K562 (cell line): Measurements from ENCODE around the gene RORB. TPM values are rescaled to one million over a fixed set of nuclear protein-coding genes. Genes with fewer than 3 reads are reported as not detected.

ENCODE experiments used
- ATAC-seq: fragments of 200-7000 bp; cut with Tn5 transposase; 3 replicates; pipeline ENCODE4 v1.9.1; 2020; ENCODE audit warnings: moderate library complexity
- BruUV-seq: library from RNA; stranded (reverse); fragments of 400-500 nt; replicated peaks from 2 replicates; lab custom pipeline; 2021; lab: Mats Ljungman, UMichigan
- CTCF ChIA-PET: fragments of 300-600 bp; formaldehyde crosslinking; extraction: SDS; loops from one replicate; lab custom pipeline; 2021; ENCODE audit warnings: low intra/inter-chr PET ratio; lab: Yijun Ruan, JAX
- POLR2A ChIA-PET: fragments of 300-600, 350-650 bp; sonication (Branson Sonifier 250); formaldehyde crosslinking; extraction: SDS; loops from one replicate; lab custom pipeline; 2021; ENCODE audit warnings: antibody characterized with exemption, inconsistent platforms; lab: Yijun Ruan, JAX
- DNase-seq, 4 experiments: peaks; one replicate each; pipeline versions ENCODE4 v3.0.0 to v3.0.0-alpha.2; 2011 to 2018; ENCODE audit warnings: low spot score in 3 of 4, mixed read lengths in 3 of 4; ENCODE audit errors: extremely low read depth in 1 of 4
- FAIRE-seq: peaks from 2 replicates; lab custom pipeline; 2011; peaks lifted over from hg19 to GRCh38; lab: Jason Lieb, UNC
- H2AFZ ChIP-seq: 2 replicates; pipeline ENCODE4 v1.6.0; 2011; ENCODE audit warnings: low read depth, low read length, control low read depth, inconsistent platforms
- H3K27ac ChIP-seq: fragments of 200-600 bp; 3 replicates; pipeline ENCODE4 v1.8.0; 2011; ENCODE audit warnings: low read depth, mild to moderate bottlenecking, control low read depth, inconsistent platforms, low read length, moderate library complexity, mixed read lengths; ENCODE audit errors: extremely low read depth
- H3K27me3 ChIP-seq, 2 experiments: fragments of 300-600 bp in 1 of 2; 2 replicates in 1 of 2; 3 replicates in 1 of 2; pipeline versions ENCODE4 v1.6.0 to v1.8.0; 2011; ENCODE audit warnings: inconsistent platforms in 2 of 2, low read length in 2 of 2, mild to moderate bottlenecking in 1 of 2, mixed read lengths in 1 of 2, moderate library complexity in 1 of 2; ENCODE audit not compliant: control insufficient read depth in 2 of 2, insufficient read depth in 2 of 2
- H3K36me3 ChIP-seq: fragments of 300-600 bp; 3 replicates; pipeline ENCODE4 v1.8.0; 2011; ENCODE audit warnings: mild to moderate bottlenecking, low read length, inconsistent platforms; ENCODE audit not compliant: control insufficient read depth, insufficient read depth
- H3K4me1 ChIP-seq, 2 experiments: fragments of 200-600 bp in 1 of 2; replicated peaks in 1 of 2; 2 replicates in 1 of 2; 3 replicates in 1 of 2; pipeline versions ENCODE4 v1.5.1 to v1.8.0; 2011; ENCODE audit warnings: inconsistent platforms in 2 of 2, low read length in 2 of 2, mild to moderate bottlenecking in 1 of 2, mixed read lengths in 1 of 2, moderate library complexity in 1 of 2; ENCODE audit not compliant: control insufficient read depth in 2 of 2, insufficient read depth in 2 of 2
- H3K4me2 ChIP-seq: 2 replicates; pipeline ENCODE4 v1.6.1; 2011; ENCODE audit warnings: low read length, control low read depth, inconsistent platforms, mixed read lengths; ENCODE audit not compliant: insufficient read depth
- H3K4me3 ChIP-seq: fragments of 200-600 bp; sonication (generic), shearing (Covaris generic); 2 replicates; pipeline ENCODE4 v1.5.1; 2016; ENCODE audit warnings: control low read depth, inconsistent platforms
- H3K79me2 ChIP-seq: fragments of 200-600 bp; 3 replicates; pipeline ENCODE4 v1.8.0; 2011; ENCODE audit warnings: low read length, inconsistent platforms; ENCODE audit not compliant: control insufficient read depth, insufficient read depth
- H3K9ac ChIP-seq, 2 experiments: 2 replicates each; pipeline versions ENCODE4 v1.6.0 to v1.6.1; 2011; ENCODE audit warnings: low read depth in 2 of 2, low read length in 2 of 2, control low read depth in 1 of 2, inconsistent platforms in 1 of 2, mild to moderate bottlenecking in 1 of 2, mixed read lengths in 1 of 2; ENCODE audit not compliant: insufficient read depth in 1 of 2
- H3K9me1 ChIP-seq: one replicate; pipeline ENCODE4 v1.6.0; 2011; ENCODE audit warnings: inconsistent platforms, mild to moderate bottlenecking, low read length, moderate library complexity; ENCODE audit not compliant: control insufficient read depth, insufficient read depth
- H3K9me3 ChIP-seq: replicated peaks from 2 replicates; pipeline ENCODE4 v1.5.1; 2011; ENCODE audit warnings: low read depth, low read length, inconsistent platforms; ENCODE audit not compliant: control insufficient read depth, insufficient read depth
- H4K20me1 ChIP-seq: replicated peaks from 2 replicates; pipeline ENCODE4 v1.6.1; 2011; ENCODE audit warnings: low read length, inconsistent platforms, mixed read lengths; ENCODE audit not compliant: control insufficient read depth, insufficient read depth
- AFF1 ChIP-seq, 2 experiments: fragments of 450-650 bp; IDR thresholded peaks; 2 replicates each; pipeline ENCODE4 v1.6.1; 2018; ENCODE audit warnings: mild to moderate bottlenecking in 2 of 2, low read depth in 1 of 2; ENCODE audit not compliant: partially characterized antibody in 2 of 2
- CGGBP1 ChIP-seq: fragments of 250-450 bp; sonication (Bioruptor Pico); IDR thresholded peaks from 2 replicates; pipeline ENCODE4 v1.9.0; 2021; ENCODE audit warnings: mild to moderate bottlenecking
- CREBBP ChIP-seq: IDR thresholded peaks from one replicate; pipeline ENCODE4 v1.6.1; 2012; ENCODE audit warnings: low read depth, mild to moderate bottlenecking, control low read depth, inconsistent platforms, low read length
- KDM5B ChIP-seq: fragments of 200-600 bp; sonication (generic); IDR thresholded peaks from 2 replicates; pipeline ENCODE4 v1.6.1; 2012; ENCODE audit warnings: low read depth, mild to moderate bottlenecking, moderate library complexity, low read length, control low read depth, inconsistent platforms; ENCODE audit not compliant: insufficient replicate concordance
- KHSRP ChIP-seq: fragments of 450-650 bp; IDR thresholded peaks from 2 replicates; pipeline ENCODE4 v1.6.1; 2017
- PHTF2 ChIP-seq: fragments of 250-450 bp; sonication (Bioruptor Pico); IDR thresholded peaks from 2 replicates; pipeline ENCODE4 v1.5.0; 2021; ENCODE audit warnings: mild to moderate bottlenecking
- PTRF ChIP-seq: fragments of 450-650 bp; IDR thresholded peaks from 2 replicates; pipeline ENCODE4 v1.6.1; 2016; ENCODE audit warnings: mild to moderate bottlenecking, missing genetic modification characterization, missing compliant biosample characterization
- SRF ChIP-seq, 2 experiments: fragments of 250-450, 450-650 bp in 1 of 2; sonication (Bioruptor Pico) in 1 of 2; sonication (generic) in 1 of 2; formaldehyde crosslinking; IDR thresholded peaks; 2 replicates each; pipeline versions ENCODE4 v1.5.0 to v1.5.1; 2020 to 2022; ENCODE audit warnings: mild to moderate bottlenecking in 1 of 2, missing genetic modification reagents in 1 of 2
- SRSF9 ChIP-seq: fragments of 200-400 bp; formaldehyde crosslinking; IDR thresholded peaks from 2 replicates; pipeline ENCODE4 v1.6.1; 2017; ENCODE audit warnings: low read depth, low read length, borderline replicate concordance
- TGIF2 ChIP-seq: sonication (generic); formaldehyde crosslinking; IDR thresholded peaks from 2 replicates; pipeline ENCODE4 v1.8.1; 2022; ENCODE audit warnings: mild to moderate bottlenecking, missing genetic modification reagents, moderate library complexity
- WHSC1 ChIP-seq: IDR thresholded peaks from one replicate; pipeline ENCODE4 v1.6.1; 2012; ENCODE audit warnings: low read length, control low read depth, inconsistent platforms
- ZNF124 ChIP-seq: sonication (generic); formaldehyde crosslinking; IDR thresholded peaks from 2 replicates; pipeline ENCODE4 v1.8.1; 2022; ENCODE audit warnings: missing genetic modification reagents
- ZNF134 ChIP-seq: fragments of 250-450 bp; sonication (Bioruptor Pico); conservative IDR thresholded peaks from 2 replicates; pipeline ENCODE4 v1.4.0; 2020
- ZNF23 ChIP-seq: fragments of 250-450 bp; sonication (Bioruptor Pico); IDR thresholded peaks from 2 replicates; pipeline ENCODE4 v1.4.0; 2020; ENCODE audit warnings: mild to moderate bottlenecking
- ZNF347 ChIP-seq: fragments of 450-650 bp; formaldehyde crosslinking; IDR thresholded peaks from 2 replicates; pipeline ENCODE4 v1.4.0; 2020; ENCODE audit warnings: low read depth, mild to moderate bottlenecking, moderate library complexity
- WGBS: fragments of 100-300 bp; shearing (Covaris generic); methylation state at CpG from one replicate; pipeline ENCODE4 v1.1.6; 2016; ENCODE audit warnings: low coverage, mixed read lengths; ENCODE audit not compliant: insufficient coverage; ENCODE audit errors: missing lambda C conversion rate; 5-methylcytosine and 5-hydroxymethylcytosine counted together
- in situ Hi-C: fragments of 300-500 bp; cut with MboI; formaldehyde crosslinking; loops from 4 replicates; pipeline ENCODE4 v1.15.0; 2018; ENCODE audit warnings: inconsistent platforms, mixed read lengths
- intact Hi-C: fragments of 100-400 bp; cut with micrococcal nuclease; formaldehyde crosslinking; loops from 2 replicates; pipeline ENCODE4 v1.14.2; 2022
- polyA plus RNA-seq, 8 experiments: library from polyadenylated mRNA; depleted of rRNA in 4 of 8; stranded (reverse) in 5 of 8; unstranded in 3 of 8; fragments of >200 nt; fragmentation: Nextera tagmentation in 2 of 8; fragmentation: Illumina TruSeq in 1 of 8; extraction: Ambion mirVana in 2 of 8; extraction: Trizol in 1 of 8; gene quantifications; 2 replicates each; pipeline versions ENCODE4 v1.2.1 to v1.2.3, GENCODE V29; 2011 to 2014; ENCODE audit warnings: inconsistent platforms in 1 of 8, missing spikeins in 1 of 8
- total RNA-seq, 7 experiments: library from RNA; depleted of rRNA in 6 of 7; stranded (reverse); fragments of >200 nt in 6 of 7; fragmentation: Illumina TruSeq in 2 of 7; extraction: Trizol in 2 of 7; gene quantifications; 2 replicates each; pipeline versions ENCODE4 v1.2.1 to v1.2.3, GENCODE V29; 2011 to 2021; ENCODE audit warnings: low replicate concordance in 1 of 7
- TF ChIP-seq, protein P1 (sequence below): sonication (generic); formaldehyde crosslinking; IDR thresholded peaks from 2 replicates; pipeline ENCODE4 v1.8.0; 2022; ENCODE audit warnings: mild to moderate bottlenecking, missing genetic modification reagents
- TF ChIP-seq, protein P2 (sequence below), 2 experiments: fragments of 450-650 bp; conservative IDR thresholded peaks; 2 replicates each; pipeline ENCODE4 v1.6.1; 2017; ENCODE audit warnings: mild to moderate bottlenecking in 2 of 2, moderate library complexity in 2 of 2

Gene RORB
- total and polyA plus RNA-seq, 9 of the 15 experiments (the other 6 are each of a cell fraction or from before 2014, with no cell fraction given) = not detected

- BruUV-seq = no TSS peak
- FAIRE-seq = no peak
- CTCF ChIA-PET = no interaction called here
- no peak for DNase-seq
- Histone ChIP-seq H4K20me1 (no peaks in the 10 kb centered on the region), H3K4me2 (no peak overlapping the region), H3K4me1 (no peaks in the 10 kb centered on the region), H3K27me3 (no peaks in the 10 kb centered on the region), H3K9ac (no peak overlapping the region)
- ATAC-seq = no peak
- 0% methylated on average over 2 of the region's 2 CpGs for WGBS
- in situ Hi-C loops = no loop called here
- POLR2A ChIA-PET = no interaction called here
- TF ChIP-seq PHTF2 (CRISPR knock-in tag) (no peak), TGIF2 (no peak), ZNF23 (CRISPR knock-in tag) (no peak), CREBBP (no peak), AFF1 (IDR thresholded peaks at IDR 0.05; ENCODE audit: low read depth in 1 of 2, partially characterized antibody in 2 of 2) (no peak), WHSC1 (no peak), ZNF347 (CRISPR knock-in tag) (no peak), SRF (CRISPR knock-in tag; IDR thresholded peaks at IDR 0.05) (no peak), KHSRP (no peak), ZNF134 (CRISPR knock-in tag) (no peak), SRSF9 (no peak), ZNF124 (CRISPR knock-in tag) (no peak), CGGBP1 (no peak), PTRF (tag) (no peak), KDM5B (no peak)
- TF ChIP-seq, protein P1, sequence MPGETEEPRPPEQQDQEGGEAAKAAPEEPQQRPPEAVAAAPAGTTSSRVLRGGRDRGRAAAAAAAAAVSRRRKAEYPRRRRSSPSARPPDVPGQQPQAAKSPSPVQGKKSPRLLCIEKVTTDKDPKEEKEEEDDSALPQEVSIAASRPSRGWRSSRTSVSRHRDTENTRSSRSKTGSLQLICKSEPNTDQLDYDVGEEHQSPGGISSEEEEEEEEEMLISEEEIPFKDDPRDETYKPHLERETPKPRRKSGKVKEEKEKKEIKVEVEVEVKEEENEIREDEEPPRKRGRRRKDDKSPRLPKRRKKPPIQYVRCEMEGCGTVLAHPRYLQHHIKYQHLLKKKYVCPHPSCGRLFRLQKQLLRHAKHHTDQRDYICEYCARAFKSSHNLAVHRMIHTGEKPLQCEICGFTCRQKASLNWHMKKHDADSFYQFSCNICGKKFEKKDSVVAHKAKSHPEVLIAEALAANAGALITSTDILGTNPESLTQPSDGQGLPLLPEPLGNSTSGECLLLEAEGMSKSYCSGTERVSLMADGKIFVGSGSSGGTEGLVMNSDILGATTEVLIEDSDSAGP (CRISPR knock-in tag) = no peak
- TF ChIP-seq, protein P2, sequence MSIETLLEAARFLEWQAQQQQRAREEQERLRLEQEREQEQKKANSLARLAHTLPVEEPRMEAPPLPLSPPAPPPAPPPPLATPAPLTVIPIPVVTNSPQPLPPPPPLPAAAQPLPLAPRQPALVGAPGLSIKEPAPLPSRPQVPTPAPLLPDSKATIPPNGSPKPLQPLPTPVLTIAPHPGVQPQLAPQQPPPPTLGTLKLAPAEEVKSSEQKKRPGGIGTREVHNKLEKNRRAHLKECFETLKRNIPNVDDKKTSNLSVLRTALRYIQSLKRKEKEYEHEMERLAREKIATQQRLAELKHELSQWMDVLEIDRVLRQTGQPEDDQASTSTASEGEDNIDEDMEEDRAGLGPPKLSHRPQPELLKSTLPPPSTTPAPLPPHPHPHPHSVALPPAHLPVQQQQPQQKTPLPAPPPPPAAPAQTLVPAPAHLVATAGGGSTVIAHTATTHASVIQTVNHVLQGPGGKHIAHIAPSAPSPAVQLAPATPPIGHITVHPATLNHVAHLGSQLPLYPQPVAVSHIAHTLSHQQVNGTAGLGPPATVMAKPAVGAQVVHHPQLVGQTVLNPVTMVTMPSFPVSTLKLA (conservative IDR thresholded peaks at IDR 0.05) = no peak
- TF ChIP-seq, all 486 proteins: peak for 0
- intact Hi-C loops = no loop called here
- H3K9me1 ChIP-seq = no peaks in the 10 kb centered on the region
- H3K27ac ChIP-seq = no peak overlapping the region
- no peak overlapping the region for H2AFZ ChIP-seq
- no peaks in the 10 kb centered on the region for H3K9me3 ChIP-seq
- no peaks in the 10 kb centered on the region for H3K36me3 ChIP-seq
- no peak overlapping the region for H3K4me3 ChIP-seq
- no peaks in the 10 kb centered on the region for H3K79me2 ChIP-seq
These were observed 98.2 kb downstream of the RORB start for GRCh38 chr9:74595286-74595685.
